ENCODE data around the gene HOXA13.

DNA sequence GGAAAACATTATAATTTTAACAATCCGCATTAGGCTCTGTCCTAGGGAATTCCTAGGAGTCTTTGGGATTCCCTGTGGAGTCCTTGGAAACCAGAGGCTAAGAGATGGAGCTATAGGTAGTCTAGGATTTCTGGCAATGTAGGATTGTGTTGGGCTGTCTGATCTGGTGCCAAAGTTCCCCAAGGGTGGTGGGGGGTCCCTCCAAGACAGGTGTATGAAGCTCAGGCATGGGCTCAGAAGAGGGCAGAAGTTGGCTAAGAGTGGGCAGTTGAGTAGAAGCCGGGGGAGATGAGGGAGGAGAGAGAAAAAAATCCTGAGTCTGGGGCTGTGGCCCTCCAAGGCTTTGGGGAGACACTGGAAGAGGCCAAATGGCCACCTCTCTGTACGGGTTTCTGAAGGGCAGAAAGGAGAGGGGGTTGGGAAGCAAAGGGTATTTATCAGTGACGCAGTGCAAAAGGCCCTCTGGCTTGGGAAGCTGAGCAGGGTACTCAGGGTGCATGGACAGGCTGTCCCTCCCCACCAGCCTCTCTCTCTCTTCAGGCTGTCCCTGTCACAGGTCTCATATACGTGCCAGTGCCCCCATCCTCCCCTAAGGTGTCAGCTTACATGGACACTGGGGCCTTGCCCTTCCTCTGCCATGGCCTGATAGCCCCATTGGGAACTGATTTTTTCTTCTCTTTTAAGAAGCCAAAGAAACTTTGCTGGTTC, 53.2 kb downstream of the HOXA13 start:
- TF ChIP-seq, protein P1, sequence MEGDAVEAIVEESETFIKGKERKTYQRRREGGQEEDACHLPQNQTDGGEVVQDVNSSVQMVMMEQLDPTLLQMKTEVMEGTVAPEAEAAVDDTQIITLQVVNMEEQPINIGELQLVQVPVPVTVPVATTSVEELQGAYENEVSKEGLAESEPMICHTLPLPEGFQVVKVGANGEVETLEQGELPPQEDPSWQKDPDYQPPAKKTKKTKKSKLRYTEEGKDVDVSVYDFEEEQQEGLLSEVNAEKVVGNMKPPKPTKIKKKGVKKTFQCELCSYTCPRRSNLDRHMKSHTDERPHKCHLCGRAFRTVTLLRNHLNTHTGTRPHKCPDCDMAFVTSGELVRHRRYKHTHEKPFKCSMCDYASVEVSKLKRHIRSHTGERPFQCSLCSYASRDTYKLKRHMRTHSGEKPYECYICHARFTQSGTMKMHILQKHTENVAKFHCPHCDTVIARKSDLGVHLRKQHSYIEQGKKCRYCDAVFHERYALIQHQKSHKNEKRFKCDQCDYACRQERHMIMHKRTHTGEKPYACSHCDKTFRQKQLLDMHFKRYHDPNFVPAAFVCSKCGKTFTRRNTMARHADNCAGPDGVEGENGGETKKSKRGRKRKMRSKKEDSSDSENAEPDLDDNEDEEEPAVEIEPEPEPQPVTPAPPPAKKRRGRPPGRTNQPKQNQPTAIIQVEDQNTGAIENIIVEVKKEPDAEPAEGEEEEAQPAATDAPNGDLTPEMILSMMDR (IDR thresholded peaks at IDR 0.05): no peak
- TF ChIP-seq EP300 (IDR thresholded peaks at IDR 0.05) (no peak), POLR2AphosphoS5 (IDR thresholded peaks at IDR 0.05) (no peak)

Data from upper lobe of left lung (tissue), 4 donors.